Measurements from ENCODE around the gene LRRTM4.
"Not testable (repeated sequence)": the region's sequence is repeated elsewhere in the genome, so short reads cannot be mapped to it uniquely, and the experiment has no call there.

The LRRTM4 gene

DNA sequence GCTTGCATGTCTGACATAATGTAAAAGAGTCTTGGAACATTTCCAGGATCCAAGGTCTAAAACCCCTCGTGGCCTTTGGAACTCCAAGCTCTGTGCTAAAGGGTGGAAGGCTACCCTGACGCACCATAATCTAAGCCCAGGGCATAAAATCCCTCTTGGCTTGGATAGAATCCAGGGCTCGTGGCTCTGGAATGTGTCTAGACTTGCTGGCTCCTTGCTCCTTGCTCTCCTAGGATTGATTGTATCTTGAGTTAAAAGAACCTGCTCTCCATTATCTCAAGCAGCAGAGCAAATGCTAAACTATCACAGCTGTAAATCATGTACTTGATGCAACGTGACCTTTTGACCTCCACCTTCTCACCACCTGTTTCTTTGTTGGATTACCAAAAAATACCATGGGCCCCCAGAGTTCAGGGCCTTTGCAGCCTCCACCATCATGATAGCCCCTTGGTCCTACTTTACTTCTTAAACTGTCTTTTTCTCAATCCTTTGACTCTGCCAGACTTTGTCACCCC, 346.9 kb downstream of the LRRTM4 start:
- not testable (repeated sequence) for DNase-seq (ENCODE audit: low read depth, low spot score)

DNA sequence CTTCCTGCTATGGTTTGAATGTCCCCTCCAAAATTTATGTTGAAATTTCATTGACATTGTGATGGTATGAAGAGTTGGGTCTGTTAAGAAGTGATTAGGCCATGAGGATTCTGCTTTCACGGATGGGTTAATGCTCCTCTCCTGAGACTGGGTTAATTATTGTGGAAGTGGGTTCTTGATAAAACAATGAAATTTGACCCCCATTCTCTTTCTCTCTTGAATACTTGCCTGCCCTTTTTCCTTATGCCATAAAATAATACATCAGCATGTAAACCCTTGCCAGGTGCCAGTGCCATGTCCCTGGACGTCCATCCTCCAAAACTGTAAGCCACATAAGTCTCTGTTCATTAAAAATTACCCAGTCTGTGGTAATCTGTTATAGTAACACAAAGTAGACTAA, 352.8 kb downstream of the LRRTM4 start:
- DNase-seq (ENCODE audit: low read depth, low spot score) = no peak

DNA sequence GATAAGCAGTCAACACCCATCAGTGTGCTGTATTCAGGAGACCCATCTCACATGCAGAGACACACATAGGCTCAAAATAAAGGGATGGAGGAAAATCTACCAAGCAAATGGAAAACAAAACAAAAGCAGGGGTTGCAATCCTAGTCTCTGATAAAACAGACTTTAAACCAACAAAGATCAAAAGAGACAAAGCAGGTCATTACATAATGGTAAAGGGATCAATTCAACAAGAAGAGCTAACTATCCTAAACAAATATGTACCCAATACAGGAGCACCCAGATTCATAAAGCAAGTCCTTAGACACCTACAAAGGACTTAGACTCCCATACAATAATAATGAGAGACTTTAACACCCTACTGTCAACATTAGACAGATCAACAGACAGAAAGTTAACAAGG, 358.2 kb downstream of the LRRTM4 start:
- DNase-seq (ENCODE audit: low read depth, low spot score) = not testable (repeated sequence)

DNA sequence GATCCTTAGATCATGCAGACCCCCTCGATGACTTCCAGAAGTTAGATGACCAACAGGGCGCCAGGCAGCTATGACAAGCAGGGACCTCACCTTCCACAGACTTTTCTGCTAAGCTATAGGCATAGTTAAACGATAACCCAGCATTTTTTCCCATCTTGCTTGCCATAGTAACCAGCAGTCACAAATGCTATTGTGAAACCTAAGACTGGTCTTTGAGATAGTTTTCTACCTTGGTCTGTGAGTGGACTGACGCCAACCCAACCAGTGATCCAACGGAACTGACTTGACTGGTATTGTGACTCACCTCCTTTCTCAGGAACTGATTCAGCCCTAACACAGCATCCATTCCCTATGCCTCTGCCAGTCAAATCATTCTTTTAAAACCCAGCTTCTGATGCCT, 361.2 kb downstream of the LRRTM4 start:
- DNase-seq (ENCODE audit: low read depth, low spot score) = no peak

DNA sequence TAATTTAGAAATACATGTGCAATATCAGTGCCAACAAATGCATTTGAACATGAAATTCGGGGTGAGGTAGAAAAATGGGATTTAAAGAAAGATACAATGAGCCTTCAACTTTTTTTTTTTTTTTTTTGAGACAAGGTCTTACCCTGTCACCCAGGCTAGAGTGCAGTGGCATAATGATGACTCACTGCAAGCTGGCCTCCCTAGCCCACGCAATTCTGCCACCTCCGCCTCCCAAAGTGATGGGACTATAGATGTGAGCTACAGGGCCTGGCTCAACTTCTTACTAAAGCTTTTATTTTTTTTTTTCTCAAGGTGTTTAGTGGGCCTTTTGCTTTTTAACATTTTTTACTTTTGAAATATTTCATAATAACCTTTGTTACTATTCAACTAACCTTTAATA, 365.6 kb downstream of the LRRTM4 start:
- DNase-seq (ENCODE audit: low read depth, low spot score) = no peak

DNA sequence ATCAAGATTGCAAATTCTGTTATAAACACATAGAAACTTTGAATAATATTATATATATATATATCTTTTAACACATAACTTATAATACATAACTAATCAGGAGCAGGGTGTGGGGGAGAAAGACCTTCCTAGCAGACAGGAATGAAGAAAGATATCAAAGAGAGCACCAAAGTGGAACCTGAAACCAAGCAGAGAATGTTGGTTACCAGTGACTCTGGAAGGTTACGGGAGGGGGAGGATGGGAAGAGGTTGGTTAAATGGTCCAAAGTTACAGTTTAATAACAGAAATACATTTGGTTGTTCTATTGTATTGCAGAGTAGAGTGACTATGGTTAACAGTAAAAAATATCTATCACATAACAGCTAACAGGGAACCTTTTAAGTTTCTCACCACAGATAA, 366.7 kb downstream of the LRRTM4 start:
- DNase-seq (ENCODE audit: low read depth, low spot score) = no peak

DNA sequence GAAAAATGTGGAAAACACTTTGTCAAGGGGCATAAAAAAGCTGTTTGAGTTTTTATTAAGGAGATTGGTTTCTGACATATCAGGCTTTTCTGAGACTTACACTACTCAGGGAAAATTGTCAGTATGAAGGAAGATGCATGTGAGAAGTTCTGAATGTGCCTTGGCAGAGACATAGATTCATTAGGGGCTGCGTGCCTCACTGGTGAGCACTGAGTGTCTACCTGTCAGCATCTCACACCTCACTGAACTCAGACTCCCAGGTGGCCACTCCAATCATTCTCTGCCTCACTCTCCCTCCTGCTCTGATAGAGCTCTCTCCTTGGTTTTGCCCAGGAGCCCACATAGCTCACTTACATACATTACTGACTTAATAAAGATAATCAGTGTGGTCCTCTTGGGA, 372.6 kb downstream of the LRRTM4 start:
- DNase-seq (ENCODE audit: low read depth, low spot score) = no peak

DNA sequence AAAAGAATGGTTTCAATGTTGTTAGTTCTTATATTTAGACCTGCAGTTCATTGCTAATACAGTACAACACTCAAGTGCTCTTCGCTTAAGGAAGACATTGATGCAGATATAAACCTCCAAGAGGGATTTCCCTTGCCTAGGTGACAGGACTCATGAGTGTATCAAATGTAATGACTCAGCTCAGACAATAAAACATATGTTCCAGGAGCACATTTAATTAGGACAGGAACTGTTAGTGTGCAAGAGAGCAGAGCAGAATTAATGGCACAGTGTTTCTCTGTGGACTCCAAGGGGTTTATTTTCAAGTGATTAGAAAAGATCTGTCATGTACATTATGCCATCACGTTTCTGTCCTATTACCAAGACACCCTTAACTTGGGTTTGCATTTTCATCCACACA, 375.0 kb downstream of the LRRTM4 start:
- DNase-seq (ENCODE audit: low read depth, low spot score) = no peak

DNA sequence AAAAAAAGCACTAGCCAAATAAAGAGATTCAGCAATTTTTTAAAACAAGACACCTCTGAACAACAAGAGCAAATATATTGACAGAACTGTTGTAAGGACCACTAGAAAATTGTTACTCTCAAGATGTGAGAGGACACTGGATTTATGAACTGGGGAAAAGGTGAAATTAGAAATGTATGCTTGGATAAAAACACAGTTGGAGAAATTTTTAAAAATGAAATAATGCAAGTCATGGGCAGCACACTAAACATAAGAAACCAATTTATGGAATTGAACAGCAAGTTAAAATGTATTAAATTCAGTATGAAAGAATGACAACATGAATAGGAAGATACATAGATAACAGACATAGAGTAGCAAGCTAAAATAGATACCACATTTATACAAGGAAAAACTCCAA, 377.4 kb downstream of the LRRTM4 start:
- no peak for DNase-seq (ENCODE audit: low read depth, low spot score)

DNA sequence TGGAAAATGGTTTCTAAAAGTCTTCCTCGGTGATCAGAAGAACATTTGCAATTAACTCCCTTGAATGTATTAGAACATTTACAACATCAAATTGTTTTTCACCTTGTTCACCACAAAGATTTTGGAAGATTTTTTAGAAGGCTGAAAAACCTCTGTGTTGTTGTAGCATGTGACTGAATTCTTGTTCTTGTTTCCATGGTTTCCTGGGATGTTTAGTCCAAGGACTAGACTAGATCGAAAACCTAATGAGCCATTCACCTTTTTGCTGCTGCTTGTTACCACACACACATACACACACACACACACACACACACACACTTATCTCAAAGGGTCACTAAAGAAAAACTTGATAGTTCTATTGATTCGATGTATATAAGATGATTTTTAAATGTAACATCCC, 380.0 kb downstream of the LRRTM4 start:
- DNase-seq (ENCODE audit: low read depth, low spot score) = no peak

DNA sequence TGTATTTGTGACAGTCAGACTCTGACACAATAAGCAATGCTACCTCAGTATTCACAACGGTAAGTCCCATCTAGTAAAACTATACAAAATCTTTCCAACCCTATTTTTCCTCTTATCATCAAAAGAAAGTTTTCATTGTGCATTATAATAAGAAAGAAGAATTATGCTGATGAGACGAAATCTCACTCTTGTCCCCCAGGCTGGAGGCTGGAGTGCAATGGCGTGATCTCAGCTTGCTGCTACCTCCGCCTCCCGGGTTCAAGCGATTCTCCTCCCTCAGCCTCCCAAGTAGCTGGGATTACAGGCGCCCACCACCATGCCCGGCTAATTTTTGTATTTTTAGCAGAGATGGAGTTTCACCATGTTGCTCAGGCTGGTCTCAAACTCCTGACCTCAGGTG, 393.7 kb downstream of the LRRTM4 start:
- DNase-seq (ENCODE audit: low read depth, low spot score) = not testable (repeated sequence)

DNA sequence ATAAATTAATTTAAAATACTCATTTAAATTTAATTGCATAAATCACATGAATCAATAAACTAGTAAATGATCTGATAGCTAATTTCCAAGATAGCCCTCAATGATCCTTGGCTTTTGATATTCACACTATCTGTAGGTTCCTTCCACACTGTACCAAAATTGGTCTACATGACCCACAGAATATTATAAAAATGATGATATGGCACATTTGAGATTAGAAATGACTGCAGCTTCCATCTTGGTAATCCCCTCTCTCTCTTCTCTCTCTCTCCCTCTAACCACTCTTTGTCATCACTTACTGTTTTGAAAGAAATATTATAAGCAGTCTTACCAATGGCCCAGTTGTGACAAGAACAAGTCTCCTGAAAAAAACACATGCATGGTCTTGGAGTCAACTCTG, 394.8 kb downstream of the LRRTM4 start:
- DNase-seq (ENCODE audit: low read depth, low spot score) = no peak

DNA sequence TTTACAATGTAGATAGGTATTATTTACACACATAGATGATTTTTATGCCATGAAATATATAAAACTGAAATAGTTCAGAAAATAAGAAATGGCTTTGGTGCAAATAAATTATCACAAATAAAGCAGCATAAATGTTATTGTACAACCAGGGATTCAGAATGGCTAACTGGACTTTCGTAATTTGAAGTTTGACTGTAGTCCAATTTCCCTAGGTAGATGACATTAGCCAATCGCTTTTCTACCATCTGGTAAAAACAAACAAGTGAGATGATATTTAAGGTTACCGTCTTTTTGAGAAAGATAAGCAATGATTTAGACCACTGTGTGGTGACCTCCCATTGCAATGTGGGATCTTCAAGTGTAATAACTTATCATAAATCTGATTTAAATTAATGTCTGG, 400.7 kb downstream of the LRRTM4 start:
- DNase-seq (ENCODE audit: low read depth, low spot score) = no peak

DNA sequence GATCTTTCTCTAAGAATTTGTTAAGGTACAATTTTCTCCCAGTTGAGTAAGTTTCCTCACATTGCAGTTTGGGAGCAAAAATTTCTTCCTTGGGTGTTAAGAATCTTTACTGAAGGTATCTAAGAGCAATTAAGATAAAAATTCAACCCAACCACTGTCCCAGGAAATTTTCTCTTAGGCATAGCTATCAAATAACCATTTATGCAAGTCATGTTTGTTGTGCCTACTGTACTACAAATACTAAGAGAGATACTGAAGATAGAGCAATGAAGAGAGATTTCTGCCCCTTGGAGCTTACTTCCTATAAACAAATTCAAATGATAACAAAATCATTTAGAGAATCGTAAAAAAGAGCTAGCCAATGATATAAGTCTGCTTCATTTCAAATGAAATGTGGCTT, 402.8 kb downstream of the LRRTM4 start:
- DNase-seq (ENCODE audit: low read depth, low spot score) = no peak

DNA sequence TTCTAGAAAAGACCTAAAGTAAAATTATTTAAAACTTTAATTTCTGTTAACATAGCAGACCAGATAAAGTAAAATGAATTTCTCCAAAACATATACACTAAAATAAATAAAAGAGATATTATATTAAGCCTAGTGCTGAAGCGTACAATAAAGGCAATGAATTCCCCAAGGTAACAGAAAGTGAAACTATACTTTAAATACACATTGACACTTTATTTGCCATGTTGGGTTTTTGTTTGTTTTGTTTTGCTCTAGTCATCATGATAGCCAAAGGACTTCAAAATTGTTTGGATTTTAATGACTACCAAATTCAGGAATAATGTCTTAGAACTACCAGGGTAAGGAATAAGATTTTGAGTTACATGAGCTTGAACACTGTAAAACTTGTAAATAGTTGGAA, 413.3 kb downstream of the LRRTM4 start:
- no peak for DNase-seq (ENCODE audit: low read depth, low spot score)

DNA sequence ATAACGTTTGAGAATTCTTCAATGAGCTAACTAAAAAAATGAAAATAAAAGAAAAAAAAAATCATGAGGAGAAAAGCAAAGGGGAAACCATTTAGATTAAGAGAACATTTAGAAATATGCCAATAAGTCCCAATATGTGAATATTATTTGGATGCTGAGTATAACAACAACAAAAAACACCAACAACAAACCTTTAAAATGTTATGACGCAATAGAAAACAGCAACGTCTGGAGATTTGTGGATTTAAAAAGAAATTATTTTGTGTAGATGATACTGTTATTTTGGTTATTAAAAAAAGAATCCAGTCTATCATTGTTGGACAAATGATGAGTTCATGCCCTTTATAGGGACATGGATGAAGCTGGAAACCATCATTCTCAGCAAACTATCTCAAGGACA, 417.2 kb downstream of the LRRTM4 start:
- no peak for DNase-seq (ENCODE audit: low read depth, low spot score)

DNA sequence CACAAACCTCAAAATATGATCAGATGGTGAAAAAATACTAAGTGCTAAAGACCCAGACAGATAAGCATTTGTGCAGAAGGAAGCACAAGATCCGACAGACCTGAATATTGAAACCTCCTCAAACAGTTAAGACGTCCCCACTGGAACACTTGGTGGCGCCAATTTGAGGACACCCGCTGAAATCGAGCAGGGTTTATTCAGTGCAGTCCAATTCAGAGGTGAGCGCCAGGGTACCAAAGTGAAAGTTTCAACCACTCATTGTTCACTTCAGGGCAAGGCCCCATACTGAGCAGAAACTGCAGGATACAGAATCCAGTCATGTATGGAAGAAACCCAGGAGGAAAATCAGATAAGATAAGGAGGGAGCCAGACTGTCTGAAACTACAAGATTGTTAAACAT, 417.6 kb downstream of the LRRTM4 start:
- no peak for DNase-seq (ENCODE audit: low read depth, low spot score)

DNA sequence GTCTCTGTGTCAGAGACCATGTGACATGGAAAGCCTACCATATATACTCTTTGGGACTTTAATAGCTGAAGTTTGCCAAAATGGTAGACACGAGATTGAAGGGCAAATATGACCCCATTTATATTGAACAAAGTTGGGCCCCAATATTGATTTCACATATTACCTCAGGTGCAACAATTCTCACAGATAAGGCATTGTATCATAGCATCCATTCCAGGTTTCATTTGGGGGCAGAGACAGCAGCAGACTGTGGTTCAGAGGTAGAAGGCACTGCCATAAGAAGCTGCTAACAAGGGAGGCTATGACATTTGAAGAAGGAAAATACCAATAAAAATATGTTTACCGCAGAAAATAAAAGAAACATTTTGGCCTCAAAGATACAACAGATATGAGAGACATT, 419.2 kb downstream of the LRRTM4 start:
- DNase-seq (ENCODE audit: low read depth, low spot score) = no peak

DNA sequence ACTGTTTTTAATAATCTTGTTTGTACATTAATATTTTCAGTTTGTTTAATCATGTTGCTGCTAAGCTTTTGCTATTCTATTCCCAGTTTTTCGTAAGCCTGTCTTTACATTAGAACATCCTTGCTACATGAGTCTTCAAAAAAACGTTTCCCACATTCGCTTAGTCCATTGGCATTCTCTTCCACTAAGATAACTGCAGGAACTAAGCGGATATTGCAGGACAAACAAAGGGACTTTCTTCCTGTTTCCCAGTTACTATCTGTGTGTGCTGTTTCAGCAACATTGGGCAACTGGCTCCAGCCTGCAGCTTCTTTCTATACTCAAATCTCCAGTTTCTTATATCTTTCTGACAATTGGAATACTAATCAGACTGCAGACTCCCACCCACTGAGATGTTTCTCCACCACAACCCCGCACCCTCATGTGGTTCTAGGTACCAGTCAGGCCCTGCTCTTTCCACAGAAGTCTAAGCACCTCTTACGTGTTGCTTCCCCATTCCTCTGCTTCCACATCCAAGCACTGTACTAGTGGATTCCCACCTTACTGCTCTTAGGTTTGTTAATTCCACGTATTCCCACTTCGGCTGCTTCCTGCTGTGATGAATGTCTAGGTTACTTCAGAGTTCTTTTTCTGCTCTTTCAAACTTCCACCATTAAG, 420.3 kb downstream of the LRRTM4 start:
- DNase-seq (ENCODE audit: low read depth, low spot score) = no peak

DNA sequence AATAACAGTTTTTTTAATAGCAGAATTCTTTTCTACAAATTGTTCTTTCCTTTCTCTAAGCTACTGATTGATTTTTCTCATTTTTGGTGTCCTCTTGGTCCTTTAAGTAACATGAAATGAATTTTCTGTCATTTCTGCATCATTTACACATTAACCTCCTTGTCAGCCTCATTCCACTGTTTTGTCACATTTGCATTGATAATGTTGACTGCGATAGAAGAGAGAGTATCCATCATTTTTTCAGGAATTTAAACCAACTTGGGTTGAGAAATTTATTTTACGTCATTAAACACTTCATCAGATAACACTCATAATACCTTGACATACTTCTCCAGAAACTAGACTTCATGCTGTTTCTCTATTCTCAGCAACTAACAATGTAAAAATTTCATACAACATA, 422.2 kb downstream of the LRRTM4 start:
- DNase-seq (ENCODE audit: low read depth, low spot score) = no peak

DNA sequence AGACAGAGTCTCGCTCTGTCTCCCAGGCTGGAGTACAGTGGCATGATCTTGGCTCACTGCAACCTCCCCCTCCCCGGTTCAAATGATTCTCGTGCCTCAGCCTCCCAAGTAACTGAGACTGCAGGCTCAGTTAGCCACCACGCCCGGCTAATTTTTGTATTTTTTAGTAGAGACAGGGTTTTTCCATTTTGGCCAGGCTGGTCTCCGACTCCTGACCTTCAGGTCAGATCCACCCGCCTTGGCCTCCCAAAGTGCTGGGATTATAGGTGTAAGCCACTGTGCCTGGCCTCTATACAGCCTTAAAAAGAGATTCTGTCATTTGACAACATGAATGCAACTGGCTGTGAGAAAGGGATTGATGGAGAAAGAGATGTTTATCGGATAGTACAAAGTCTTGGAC, 426.7 kb downstream of the LRRTM4 start:
- not testable (repeated sequence) for DNase-seq (ENCODE audit: low read depth, low spot score)

DNA sequence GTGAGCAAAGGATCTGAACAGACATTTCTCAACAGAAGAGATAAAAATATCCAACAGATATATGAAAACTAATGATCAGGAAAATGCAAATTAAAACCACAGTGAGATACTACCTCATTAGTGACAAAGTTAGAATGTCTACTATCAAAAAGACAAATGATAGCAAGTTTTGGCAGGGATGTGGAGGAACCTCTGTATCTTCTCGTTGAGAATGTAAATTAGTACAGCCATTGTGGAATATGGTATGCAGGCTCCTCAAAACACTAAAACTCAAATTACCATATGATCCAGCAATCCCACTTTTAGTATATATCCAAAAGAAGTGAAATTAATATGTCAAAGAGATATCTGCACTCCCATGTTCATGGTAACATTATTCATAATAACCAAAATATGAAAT, 427.1 kb downstream of the LRRTM4 start:
- DNase-seq (ENCODE audit: low read depth, low spot score) = no peak

DNA sequence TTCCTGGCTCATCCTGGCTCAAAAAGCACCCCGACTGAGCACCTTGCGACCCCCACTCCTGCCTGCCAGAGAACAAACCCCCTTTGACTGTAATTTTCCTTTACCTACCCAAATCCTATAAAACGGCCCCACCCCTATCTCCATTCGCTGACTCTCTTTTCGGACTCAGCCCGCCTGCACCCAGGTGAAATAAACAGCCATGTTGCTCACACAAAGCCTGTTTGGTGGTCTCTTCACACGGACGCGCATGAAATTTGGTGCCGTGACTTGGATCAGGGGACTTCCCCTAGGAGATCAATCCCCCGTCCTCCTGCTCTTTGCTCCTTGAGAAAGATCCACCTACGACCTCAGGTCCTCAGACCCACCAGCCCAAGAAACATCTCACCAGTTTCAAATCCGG, 433.8 kb downstream of the LRRTM4 start:
- not testable (repeated sequence) for DNase-seq (ENCODE audit: low read depth, low spot score)

DNA sequence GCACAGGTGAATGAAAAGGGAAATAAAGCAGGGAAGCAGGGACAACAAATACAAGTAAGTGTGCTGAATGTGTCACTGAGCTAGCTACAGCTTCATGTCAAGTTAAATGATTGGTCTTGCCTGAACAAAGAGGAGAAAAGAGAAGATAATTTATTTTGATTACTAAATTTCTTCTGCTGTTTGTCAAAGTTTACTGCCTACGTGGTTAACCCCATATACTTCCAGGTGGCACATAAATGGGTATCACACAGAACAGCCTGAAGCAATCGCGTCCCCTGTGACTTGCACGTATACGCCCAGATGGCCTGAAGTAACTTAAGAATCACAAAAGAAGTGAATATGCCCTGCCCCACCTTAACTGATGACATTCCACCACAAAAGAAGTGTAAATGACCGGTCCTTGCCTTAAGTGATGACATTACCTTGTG, 434.2 kb downstream of the LRRTM4 start:
- peak; percentile 61 for DNase-seq (ENCODE audit: low read depth, low spot score)
